NCI-H2081 (cell line): ENCODE data around the gene FBXW11.
"Not testable (repeated sequence)": the region's sequence is repeated elsewhere in the genome, so short reads cannot be mapped to it uniquely, and the experiment has no call there.

Experiments used
- DNase-seq, 2 experiments: peaks; one replicate each; lab custom pipeline; 2025; lab: John Stamatoyannopoulos, UW

Gene FBXW11

DNA sequence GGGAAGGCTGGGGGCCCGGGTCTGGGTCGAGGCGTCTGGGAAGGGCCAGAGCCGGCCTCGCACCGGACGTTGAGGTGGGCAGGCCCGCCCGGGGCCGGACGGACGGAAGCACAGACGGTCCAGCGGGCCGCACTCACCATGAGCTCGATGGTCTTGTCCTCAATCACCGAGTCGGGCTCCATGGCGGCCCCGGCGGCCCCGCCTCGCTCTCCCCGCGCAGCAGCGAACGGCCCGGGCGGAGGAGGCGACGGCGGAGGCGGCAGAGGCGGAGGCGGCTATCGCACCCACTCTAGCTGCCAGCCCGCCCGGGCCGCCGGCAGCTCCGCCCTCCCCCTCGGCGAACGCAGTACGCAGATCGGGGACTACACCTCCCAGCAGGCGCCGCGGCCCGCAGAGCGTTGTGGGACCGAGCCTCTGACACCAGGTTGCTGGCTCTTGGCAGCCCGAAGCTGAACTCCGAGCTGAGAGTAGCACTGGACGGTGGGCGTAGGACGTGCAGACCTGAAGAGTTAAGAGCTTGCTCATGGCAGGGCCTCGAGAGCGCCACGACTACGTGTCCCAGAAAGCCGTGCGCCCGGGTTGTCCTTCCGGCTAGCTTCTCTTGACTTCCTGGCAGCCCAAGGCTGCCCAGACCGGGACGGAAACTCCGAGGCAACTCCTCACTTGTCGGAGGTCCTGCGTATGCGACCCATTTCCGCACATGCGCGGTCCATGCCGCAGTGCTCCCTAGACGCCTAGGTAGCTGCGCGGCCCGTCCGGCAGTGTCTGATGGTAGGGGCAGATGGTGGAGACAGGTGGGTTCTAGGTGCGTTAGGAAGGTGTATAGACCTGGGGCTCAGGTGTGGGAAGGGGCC, at the start of gene FBXW11:
FBXW11 (minus strand) TSS at position 318 of the 854 bp plus-strand sequence; CDS start at position 182, 136 bp downstream.
- peak; percentile 93 to 98 for DNase-seq

DNA sequence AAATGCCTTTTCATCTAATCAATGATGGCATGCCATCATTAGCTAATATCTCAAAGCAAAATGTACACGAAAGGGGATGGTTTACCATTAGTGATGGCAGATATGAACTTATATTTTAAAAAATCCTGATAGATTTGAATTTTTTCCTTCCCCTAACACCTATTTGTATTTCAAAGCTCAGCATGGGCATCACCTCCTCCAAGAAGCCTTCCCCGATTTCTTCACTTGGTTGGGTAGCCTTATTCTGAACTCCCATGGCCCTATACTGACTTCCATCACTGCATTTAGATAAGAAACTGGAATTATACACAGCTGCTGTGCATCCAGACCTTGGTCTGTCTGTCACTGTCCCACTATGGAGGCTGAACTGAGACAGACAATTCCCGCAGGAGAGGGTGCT, 49.6 kb upstream of the FBXW11 start:
- DNase-seq, result no peak

DNA sequence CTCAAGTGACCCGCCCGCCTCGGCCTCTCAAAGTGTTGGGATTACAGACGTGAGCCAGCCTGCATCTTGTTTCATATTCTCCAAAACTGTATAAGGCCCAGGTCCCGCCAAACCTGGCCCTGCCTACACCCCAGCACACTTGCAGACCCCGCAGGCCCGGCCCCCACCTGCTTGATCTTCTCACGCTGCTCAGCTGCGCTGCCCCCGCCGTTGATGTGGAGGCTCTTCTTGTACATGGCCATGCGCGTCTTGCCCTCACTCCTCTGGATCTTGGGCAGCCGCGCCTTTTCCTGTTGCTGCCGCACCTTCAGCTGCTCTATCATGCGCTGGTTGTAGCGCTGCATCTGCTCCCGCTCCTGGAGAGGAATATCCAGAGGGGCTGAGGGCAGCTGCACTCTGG, 49.0 kb upstream of the FBXW11 start:
- no peak for DNase-seq

DNA sequence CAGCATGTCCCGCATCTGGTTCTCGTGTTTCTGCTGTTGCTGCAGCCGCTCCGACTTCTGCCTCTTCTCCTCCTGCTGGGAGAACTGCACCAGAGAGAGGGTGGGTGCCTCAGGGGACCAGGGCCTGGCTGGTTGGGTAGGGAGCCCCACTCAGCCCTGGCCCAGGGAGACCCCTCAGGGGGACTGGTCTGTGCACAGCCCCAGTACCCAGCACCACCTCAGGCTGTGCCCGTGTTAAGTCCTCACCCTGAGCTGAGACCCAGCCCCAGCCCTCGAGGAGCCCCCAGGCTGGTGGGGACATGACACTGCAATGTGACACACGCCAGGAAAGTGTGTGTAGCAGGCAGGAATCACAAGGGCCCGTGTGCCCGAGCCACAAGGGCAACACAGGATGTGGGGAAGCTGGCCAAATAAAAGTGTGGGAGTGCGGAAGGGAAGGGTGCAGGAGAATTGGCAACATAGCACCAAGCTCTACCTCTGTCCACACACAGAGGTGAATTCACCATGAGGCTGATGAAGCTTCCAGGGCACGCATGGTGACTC, 48.2 kb upstream of the FBXW11 start:
- DNase-seq, result no peak

DNA sequence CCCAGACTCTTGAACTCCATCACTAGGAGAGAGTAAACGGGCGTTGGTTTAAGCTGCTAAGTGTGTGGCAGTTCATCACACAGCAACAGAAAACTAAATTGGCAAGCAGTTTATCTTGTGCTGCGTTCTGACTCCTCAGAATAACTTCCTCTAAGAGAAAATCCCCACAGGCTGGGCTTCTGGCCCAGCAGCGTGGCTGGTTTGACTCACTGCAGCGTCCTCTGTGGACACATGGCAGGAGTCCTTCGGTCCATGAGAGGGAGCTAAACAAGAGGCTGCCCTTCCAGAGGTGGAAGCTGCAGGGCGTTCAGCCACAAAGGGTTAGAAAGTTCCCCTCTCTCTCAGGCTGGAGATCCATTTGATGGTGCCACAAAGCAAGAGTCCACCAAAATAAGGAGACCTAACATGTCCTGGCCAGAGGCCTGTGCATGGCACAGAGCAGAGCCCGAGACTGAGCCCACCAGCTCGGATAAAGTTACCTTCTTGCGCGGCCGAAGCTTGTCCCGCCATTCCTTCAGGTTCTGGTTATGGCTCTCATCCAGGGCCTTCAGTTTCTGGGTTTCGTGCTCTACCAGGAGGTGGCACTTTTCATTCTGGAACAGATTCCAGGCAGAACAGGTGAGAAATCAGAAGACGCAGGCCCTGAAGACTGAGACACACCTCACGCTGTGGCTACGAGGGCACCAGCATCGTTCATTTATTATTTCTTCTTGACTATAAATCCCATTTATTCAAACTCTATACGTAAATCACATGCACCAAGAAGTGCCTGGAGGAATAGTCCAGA, 46.2 kb upstream of the FBXW11 start:
- DNase-seq, result no peak

DNA sequence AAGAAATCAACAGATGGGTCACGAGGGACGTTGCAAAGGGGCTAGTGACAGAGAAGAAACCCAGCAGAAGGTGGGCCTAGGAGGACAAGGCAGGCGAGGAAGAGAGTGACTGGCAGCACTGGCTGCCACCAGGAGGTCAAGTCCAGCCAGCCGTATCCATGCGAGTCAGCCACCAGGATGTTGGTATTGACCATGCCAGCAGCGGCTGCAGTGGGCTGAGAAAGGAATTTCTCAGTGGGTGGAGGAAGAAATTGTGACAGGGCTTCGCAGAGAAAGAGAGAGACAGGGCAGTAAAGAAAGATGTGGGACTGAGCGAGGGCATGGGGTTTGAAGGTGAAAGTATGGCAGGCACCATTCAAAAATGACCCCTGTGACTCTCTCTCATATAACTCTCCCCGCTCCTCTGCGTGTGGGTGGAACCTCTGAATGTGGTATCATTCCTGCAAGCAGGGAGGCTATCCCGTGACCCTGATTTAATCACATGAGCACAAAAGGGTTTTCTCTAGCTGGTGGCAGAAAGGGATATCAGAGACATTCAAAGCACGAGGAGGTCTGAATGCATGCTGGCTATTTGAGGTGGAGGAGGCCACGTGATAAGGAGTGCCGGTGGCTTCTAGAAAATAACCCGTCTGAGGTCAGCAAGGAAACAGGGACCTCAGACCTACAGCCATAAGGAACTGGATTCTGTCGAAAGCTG, 45.4 kb upstream of the FBXW11 start:
- DNase-seq, result no peak

DNA sequence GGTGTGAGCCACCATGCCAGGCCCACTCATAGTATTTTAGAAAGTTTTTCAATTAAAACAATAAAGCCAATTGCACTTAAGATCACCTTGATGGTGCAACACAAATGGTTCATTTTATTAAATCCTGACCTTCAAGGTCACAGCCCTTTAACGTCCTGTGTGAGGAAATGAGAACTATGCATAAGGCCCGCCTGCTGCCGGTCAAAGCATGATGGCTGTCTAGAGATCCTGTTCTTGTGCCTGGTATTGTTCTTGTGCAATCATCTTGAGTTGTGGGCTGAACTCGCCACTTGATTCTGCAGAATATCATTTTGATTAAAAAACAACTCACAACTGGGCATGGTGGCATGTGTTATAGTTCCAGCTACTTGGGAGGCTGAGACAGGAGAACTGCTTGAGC, 43.6 kb upstream of the FBXW11 start:
- no peak for DNase-seq

DNA sequence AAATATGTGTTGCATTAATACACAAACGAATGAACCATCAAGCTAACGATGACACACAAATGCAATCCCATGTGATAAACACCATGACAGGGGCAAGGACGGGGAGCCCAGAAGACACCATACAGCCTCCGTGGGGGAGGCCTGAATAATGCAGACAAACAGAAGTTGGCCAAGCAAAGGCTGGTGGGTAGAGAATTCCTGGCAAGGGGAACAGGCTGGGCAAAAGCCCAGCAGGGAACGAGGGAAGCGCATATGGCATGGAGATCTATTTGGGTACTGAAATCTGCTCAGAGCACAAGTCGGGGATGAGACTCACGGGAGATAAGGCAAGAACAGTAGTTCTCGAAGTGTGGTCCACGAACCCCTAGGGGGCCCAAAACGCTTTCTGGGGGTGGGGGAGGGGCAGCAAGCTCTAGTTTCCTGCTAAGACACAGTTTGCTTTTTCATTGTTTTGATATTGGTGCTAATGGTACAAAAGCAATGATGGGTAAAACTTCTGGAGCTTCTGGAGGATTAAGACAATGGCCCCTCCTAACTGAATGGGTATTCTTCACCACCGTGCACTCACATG, 42.9 kb upstream of the FBXW11 start:
- DNase-seq, result no peak

DNA sequence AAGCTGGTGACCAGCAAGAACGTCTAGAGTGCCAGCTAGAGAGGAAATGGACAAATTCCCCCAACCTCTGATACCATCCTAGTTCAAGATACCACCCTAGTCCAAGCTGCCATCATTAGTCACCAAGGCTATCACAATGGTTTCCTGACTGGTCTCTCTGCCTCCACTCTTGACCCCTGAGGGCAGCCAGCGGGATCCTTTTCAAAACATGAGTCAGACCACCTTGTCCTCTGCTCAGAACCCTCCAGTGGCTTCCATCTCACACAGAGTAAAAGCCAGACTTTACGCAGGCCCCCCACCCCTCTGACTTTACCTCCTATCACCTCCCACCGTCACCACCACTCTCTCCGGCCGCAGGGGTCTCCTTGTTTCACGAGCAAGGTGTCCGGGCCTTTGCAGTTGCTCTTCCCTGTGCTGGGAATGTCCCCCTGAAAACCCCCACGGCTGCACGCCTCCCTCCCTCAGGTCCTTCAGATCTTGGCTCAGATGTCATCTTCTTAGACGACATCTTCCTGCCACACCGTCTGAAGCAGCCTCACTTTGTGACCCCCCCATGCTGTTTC, 42.2 kb upstream of the FBXW11 start:
- DNase-seq, result no peak

DNA sequence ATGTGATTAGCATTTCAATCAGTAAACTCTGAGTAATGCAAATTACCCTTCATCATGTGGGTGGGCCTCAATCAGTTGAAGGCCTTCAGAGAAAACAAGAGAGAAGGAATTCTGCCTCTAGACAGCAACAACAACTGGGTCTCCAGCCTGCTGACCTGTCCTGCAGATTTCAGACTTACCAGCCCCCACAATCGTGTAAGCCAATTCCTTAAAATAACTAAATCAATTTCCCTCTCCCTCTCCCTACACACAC, 41.7 kb upstream of the FBXW11 start:
- DNase-seq, result no peak

DNA sequence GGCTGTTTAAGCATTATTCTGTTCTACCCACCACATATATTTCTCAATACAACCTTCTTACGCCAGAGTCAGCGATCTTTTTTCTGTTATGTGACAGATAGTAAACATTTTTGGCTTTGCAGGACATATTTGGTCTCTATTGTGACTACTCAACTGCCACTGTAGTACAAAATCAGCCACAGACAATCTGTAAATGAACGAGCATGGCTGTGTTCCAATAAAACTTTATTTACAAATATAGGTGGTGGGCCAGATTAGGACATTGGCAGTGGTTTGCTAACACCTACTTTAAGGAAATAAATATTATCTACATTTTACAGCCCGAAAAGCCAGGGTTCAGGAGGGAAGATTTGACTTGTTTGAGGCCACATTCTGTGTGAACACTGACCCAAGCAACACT, 40.2 kb upstream of the FBXW11 start:
- DNase-seq, result no peak

DNA sequence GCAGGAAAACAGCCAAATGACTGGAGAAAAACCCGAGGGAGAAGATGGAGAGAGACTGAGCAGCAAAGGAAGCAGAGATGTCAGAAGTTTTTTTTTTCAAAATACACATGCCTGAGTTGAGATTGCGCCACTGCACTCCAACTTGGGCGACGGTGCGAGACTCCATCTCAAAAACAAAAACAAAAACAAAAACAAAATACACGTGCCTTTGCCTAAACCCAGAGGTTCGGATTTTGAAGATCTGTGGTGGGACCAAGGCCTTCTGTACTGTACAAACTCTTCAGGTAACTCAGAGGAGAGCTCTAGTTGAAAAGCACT, 38.8 kb upstream of the FBXW11 start:
- DNase-seq, result no peak

DNA sequence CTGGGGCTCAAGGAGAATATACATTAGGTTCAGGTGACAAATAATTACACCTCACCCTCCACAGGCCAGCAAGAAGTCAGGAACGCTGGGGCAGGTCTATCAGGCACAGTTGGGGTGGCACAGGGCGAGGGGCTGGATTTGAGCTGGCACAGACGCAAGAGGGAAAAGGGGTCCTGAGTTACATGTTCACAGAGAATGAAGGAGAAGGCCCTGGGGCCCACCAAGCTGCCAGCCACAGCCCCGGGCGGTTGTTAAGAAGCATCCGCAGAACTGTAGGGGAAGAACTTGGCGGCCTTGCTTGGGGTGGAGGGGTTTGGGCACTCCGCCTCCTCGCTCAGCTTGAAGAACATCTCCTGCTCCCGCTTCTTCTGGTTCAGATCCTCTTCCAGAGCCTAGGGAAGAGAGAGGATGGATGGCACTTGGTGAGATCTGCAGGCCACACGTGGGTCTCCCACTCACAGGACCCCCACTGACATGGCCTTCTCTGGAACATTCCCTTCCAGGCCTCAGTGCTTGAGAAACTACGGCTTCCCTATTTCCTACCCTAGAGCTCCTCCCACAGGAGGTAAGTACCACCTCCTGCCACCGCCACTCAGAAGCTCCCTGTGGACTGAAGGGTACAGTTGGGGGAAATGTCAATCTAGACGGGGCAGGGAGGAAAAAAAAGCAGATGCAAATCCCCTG, 38.3 kb upstream of the FBXW11 start:
- no peak for DNase-seq

DNA sequence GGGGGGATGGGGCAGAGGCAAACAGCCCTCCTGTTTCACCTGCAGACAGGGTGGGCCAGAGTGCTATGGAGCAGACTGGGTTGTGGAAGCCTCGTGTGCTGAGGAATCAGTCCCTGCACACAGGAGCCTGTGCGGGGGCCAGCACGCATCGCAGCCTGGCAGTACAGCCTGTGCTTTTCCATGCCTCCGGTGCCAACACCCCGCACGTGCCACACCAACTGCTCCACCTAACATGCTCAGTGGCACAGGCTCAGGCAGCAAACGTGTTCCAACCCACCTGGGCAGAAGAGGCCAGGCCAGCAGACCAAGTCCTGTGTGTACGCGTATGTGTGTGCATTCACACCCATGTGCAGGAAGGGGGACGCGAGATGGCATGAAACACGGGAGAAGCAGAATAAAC, 37.4 kb upstream of the FBXW11 start:
- DNase-seq, result no peak

DNA sequence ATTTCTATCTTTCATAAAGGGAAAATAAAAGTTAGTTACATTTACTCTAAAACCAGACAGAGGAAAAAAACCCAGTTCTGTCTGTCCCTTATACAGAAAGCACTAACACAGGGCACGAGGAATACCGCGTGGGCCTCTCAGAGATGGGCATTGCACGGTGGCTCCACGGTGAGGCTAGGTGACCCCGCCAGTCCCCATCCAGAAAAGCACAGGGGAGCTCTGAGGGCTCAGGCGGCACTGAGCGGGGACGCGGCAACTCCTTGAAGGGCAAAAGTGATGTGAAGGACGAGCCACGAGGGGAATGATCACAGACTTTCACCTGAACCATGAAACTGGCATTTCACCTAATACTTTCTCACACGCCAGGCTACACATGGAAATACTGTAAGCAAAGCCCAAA, 35.7 kb upstream of the FBXW11 start:
- DNase-seq, result no peak

DNA sequence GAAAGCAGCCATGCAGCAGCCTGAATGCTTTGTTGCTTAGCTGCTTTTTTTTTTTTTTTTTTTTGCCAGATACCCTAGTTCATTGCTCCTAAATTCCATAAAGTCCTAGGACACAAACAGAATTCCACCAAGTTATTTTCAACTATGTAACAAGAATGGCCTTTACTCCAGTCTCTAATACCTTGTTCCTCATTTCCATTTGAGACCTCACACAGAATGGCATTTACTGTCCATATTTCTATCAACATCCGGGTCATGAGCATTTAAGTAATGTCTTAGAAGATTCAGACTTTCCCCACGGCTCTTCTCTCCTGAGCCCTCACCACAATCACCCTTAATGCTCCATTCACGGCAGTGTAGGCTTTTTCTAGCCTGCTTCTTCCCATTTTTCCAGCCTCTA, 31.7 kb upstream of the FBXW11 start:
- DNase-seq, result no peak

DNA sequence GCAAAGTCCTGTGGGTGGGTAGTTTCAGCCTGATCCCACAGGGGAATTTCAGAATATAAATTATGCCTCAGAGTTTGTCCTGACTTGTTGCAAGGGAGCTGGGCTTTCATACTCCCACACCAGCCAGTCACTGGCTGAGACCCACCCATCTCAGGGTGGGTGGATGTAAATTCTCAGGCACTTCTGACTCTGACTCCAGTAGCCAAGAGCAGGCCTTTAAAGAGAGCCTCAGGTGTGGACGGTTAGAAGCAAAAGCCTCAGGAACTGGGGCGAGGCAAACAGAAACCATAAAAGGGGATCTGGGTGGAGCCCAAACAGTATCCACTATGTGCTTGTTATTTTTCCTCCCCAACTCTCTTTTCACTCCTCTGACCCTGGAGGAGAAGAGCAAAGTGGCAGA, 28.6 kb upstream of the FBXW11 start:
- DNase-seq, result no peak

DNA sequence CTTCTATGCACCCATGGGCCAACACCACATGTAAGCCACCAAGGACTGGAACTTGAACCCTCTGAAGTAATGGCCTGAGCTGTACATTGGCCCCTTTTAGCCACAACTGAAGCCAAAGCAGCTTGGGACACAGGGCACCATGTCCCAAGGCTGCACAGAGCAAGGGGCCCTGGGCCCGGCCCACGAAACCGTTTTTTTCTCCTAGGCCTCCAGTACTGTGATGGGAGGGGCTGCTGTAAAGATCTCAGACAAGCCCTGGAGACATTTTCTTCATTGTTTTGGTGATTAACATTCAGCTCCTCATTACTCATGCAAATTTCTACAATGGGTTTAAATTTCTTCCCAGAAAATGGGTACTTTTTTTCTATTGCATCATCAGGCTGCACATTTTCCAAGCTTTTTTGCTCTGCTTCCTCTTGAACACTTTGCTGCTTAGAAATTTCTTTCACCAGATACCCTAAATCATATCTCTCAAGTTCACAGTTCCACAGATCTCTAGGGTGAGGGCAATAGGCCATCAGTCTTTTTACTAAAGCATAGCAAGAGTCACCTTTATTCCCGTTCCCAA, 25.5 kb upstream of the FBXW11 start:
- DNase-seq, result no peak

DNA sequence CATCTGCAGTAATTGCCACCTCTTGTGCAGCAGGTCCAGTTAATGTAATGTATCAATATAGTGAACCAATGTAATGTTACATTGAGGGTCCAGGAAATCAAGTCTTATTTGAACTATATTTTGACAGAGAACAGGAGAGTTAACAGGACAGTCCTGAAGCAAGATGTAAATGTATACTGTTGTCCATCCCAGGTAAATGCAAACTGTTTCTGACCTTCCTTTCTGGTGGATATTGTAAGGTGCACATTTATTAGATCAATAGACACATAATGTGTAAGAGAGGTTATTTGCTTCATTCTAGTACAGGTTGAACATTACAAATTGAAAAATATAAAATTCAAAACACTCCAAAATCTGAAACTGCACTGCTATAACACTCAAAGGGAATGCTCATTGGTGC, 23.4 kb upstream of the FBXW11 start:
- DNase-seq, result no peak

DNA sequence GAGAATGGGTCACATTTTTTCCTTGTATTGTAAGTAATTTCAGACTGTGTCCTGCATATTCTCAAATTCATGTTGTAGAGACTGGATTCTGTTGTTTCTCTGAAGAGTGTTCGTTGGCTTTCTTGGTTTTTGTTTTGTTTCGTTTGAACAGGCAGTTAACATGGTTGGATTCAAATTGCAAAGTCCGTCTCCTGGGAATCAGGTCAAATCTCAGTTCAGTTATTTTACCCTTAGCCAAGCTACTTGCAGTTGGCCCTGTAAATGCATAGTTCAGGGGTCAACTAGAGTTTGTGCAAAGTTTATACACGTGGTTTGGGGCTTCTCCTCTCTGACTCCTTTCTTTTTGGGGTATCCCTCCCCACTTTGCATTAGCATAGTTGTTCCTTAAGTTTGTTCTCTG, 21.7 kb upstream of the FBXW11 start:
- DNase-seq, result no peak

DNA sequence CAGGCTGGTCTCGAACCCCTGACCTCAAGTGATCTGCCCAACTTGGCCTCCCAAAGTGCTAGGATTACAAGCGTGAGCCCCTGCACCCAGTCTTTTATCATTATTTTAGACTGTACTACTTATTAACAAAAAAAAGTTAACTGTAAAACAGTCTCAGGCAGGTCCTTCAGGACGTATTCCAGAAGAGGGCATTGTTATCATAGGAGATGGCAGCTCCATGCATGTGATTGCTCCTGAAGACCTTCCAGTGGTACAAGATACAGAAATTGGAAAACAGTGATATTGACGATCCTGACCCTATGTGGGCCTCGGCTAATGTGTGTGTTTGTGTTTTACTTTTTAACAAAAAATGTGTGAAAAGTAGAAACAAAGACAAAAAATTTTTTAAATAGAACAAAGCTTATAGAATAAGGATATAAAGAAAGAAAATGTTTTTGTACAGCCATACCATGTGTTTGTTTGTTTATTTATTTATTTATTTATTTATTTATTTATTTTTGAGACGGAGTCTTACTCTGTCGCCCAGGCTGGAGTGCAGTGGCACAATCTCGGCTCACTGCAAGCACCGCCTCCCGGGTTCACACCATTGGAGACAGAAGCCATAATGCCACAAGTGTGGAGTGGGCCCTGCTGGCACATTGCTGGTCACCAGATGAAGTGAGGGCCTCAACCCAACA, 13.8 kb upstream of the FBXW11 start:
- DNase-seq, result not testable (repeated sequence)
